HG03045 (cell line): ENCODE measurements around the gene SLC38A2.
A peak's percentile ranks its signal among the peaks of the same experiment; 100 is the strongest.
"Not testable (repeated sequence)": the region's sequence is repeated elsewhere in the genome, so short reads cannot be mapped to it uniquely, and the experiment has no call there.

Source experiments
- ATAC-seq: cut with Tn5 transposase; IDR thresholded peaks from one replicate; pipeline ENCODE4 v1.9.1; 2021; ENCODE audit warnings: mild to moderate bottlenecking, moderate library complexity; ENCODE audit not compliant: unreplicated experiment

Gene SLC38A2

DNA sequence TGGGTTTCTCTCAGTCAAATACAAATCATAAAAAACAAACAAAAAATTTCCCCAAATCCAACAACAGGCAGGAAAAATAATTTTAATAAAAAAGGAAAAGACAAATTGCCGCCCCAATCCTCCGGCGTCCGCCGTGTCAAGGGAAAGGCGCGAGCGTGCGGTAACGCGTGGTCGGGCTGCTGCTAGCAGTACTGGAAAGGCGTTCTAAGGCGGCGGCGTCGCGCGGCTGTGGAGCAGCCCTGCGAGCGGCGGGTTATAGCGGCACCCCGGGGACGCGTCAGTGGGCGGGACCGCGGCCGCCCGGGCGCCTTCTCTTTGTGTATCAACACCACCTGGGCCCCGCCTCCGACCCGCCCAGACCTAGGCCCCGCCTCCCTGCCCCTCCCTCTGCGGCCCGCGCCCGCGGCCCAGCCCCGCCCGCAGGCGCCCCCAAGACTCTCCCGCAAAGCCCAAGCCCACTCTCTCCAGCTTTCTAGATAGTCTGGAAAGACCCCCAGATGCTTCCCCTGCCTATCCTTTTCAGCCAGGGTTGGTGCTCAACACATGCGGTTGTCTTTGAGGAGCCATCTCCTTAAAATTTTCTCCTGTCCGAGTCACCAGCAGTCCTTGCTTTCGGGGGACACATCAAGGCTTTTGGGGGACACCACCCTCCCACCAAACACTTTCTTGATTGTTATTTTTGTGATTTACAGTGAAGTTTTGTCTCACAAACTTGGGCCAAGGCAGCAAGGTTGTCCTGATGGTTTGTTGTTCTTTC, at the start of gene SLC38A2:
Gene SLC38A2 (minus strand): TSS at position 230 of the 757 bp plus-strand sequence. CDS start 1,480 bp downstream, outside the sequence.
- ATAC-seq = peak; percentile 88

DNA sequence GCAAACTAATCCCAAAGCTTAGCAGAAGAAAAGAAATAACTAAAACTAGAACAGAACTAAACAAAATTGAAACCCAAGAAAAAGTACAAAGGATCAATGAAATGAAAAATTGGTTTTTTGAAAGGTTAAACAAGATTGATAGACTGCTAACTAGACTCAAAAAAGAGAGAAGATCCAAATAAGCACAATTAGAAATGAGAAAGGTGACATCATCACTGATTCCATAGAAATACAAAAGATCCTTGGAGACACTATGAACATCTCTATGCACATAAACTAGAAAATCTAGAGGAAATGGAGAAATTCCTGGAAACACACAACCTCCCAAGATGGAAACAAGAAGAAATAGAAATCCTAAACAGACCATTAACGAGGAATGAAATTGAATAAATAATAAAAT, 47.1 kb upstream of the SLC38A2 start:
- ATAC-seq = no peak

DNA sequence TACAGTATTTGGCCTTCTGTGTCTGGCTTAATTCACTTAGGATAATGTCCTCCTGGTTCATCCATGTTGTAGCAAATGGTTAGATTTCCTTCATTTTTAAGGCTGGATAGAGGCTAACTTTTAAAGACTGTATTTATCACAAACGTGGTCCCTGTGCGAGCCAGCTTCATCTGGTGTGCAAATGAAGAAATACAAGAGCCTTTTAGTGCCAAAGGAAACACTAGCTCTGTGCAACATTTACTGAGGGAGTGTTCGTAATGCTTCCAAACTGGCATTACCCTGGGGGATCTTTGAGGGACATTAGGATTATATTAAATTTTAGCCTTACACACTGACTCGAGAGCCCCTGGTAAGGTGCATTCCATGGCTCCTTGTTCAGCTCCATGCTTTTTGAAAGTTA, 43.0 kb upstream of the SLC38A2 start:
- no peak for ATAC-seq

DNA sequence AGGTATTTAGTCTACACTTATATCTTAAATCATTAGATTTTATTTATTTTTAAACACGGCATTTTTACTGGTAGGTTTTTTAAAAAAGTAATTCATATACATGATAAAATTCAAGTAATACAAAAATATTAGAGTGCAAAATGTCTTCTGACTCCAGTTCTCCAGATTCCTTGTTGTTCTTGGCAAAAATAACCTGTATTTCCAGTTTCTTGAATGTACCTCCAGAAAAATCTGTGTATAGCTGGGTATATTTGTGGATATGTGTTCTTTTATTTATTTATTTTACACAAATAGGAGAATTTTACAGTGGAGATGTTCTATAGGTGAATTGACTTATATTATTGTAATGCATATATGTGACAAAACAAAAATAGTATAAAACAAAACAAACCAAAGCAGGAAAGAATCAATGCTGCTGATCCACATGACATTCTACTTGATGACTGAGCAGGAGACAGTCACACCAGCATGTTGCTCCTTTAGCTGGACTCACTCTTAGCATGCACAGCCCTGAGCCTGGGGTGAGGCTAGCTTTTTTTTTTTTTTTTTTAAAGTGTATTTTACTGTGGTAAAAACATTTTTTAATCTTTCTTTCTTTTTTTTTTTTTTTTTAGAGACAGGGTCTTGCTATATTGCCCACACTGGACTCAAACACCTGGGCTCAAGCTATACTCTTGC, 42.2 kb upstream of the SLC38A2 start:
- ATAC-seq = no peak

DNA sequence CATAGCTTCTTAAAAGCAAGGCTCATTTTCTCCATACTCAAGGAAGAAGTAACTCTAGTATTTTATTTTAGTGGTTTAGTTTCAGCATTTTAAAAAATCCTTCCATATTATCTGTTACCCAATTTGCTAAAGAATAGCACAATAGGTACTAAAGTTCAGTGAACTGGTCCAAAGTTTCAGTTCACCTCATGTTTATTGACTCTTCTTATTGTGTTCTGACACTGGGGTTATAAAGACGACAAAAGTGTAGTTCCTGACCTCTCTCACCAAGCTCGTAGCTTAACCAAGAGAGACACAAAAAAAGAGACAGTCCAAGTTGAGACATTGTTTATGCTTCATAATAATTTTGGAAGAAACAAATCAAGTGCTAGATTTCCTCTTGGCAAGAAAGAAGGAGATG, 40.8 kb upstream of the SLC38A2 start:
- ATAC-seq = no peak

DNA sequence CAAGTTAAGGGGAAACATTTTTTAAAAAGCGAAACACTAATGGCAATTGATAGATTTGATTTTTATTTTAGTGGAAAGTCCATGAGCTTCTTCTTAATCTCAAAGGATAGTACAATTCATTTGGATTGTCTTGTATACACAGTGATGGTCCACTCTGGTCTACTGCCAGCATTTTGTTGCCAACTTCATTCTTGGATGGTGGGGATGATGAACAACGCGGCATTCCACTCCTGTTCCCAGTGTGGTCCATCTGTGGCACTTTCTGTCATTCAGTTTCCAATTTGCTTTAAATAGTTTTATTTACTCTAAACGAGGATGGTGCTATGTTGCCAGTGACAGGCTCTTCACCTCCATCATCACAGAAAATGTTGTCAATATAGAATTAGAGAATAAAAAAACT, 40.3 kb upstream of the SLC38A2 start:
- ATAC-seq = no peak

DNA sequence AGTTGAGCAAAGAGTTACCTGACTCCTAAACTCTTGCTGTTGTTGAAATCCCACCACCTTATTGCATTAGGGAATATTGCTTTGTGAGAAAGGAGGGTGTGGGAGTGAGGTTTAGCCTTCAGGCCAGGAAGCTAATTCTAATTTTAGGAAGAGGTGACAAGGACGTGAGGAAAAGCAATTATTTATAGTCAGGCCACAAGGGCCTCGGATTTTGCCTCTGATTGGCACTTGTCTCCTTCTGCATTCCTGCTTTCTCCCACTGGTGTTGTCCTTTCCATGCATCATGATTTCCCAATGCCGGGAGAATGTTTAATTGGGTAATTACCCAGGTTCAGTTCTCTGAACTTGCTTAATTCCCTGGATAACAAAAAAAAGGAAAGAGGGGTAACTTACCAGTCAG, 37.9 kb upstream of the SLC38A2 start:
- ATAC-seq = no peak

DNA sequence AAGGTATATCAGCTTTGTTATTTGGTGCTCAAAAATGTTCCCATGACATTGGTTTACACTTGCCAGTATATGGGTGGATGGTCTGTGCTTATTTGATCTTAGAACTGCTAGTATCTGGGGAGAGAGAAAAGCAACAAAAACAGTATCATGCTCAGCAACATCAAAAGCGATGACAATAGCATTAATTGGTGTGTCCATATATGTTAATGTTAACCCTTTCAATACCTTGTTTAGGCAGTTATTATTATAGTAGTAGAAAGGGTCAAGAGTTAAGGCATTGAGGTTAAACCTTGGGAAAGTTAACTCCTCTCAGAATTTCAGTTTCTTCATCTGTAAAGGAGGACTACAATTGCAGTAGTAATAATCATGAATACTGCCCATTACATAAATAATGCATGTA, 37.4 kb upstream of the SLC38A2 start:
- ATAC-seq = no peak

DNA sequence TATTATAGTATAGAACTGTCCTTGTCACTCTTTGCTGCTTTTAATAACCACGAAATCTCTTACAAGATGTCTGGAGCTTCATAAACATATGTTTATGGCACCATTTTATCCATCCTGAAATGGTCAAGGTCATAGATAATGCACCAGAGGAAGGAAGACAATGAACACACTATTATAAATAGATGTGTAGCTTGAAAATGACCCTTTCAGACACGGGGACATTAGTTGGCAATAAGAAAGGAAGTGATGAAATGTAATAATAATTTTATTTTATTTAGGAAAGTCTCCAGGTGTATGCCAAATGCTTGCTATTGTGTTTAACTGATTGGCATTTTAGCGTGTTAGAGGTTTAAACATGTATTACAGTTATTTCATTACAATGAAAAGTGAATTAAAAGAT, 36.8 kb upstream of the SLC38A2 start:
- no peak for ATAC-seq

DNA sequence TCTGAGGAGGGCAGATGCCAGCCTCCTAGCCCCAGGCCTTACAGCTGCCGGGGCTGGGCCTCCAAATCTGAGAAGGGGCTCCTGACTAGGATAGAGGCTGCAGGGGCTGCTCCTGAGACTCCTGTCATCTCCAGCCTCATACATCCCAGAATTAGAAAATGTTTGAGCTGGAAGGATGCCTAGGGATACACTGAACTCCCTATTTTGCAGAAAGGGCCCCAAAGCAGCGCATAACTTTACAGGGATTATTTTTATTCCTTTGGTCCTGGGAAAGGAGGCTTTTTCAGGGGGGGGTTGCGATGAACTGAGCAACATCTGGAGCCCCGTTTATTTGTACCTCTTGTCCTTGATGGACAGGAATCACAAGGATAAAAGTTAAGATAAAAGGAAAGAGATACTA, 35.9 kb upstream of the SLC38A2 start:
- ATAC-seq = no peak

DNA sequence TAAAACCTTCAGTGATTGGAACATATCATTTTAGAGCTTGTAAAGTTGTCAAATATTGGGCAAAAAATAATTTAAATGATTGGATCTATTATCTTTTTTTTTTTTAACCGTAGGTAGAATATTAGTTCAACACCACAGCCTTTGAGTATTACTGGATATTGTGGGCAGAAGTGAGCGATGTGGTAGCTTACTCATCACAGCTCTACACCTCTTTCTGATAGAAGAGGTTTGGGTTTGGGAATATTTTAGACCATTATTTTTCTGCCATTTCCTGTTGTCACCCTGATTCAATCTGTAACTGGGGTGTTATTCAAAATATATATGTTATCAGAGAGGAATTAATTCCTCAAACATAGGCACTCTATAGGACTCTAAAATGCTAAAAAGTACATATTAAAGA, 34.8 kb upstream of the SLC38A2 start:
- no peak for ATAC-seq

DNA sequence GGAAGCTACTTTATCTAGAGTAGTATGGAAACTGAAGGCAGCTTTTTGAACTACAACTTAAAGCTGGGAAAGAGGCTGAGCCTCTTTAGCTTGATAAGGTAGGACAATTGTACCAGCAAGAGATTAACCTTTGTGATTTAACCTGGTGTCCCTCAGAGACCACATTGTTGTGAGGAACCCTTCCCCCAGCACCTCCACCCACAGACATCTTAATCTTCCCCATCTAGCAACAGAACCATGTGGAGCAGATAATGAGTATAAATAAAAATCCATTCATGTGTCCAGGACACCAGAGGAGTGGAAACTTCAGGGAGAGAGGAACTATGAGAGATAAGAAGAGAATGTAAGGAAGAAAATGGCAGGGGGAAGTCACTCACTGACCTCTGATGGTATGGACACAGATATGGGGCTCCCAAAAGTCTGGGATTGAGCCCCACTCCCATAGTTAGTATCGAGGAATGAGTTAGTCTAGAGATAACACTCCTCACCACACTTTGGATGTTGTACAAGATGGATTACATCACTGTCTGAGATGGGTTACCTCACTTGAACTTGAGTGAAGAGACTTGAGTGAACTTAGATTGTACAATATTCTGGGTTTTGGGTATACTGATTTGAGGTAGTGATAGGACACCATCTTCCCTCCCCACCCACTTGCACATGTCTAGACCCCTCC, 33.9 kb upstream of the SLC38A2 start:
- no peak for ATAC-seq

DNA sequence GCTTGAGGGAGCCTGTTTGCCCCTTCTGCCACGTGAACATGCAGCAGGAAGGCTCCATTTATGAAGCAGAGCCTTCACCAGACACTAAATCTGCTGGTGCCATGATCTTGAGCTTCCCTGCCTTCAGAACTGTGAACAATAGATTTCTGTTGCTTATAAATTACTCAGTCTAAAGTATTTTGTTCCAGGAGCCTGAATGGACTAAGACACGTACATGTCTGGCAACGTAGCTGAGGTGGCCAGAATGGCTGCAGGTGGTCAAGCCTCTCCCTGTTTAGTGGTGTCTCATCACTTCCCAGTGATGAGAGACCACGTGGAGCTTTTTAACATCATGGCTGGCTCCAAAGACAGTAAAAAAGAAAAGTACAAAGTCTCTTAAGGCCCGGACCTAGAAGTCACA, 32.2 kb upstream of the SLC38A2 start:
- ATAC-seq = no peak

DNA sequence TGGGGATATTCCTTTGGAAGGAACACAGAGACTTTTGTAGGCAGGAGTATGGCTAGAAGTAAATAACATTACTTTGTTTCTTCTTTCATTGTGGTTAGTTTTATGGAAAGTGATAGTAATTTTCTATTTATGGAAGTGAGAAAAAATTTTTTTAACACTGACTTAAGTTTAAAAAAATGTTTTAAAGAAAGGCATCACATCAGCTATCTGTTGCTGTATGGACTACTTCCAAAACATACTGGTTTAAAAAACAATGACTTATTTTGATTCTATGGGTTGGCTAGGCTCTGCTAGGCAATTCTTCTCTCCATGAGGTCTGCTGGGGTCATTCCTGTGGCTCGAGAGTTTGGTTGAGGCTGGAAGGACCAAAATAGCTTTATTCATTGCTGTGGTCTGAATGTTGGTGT, 31.7 kb upstream of the SLC38A2 start:
- no peak for ATAC-seq

DNA sequence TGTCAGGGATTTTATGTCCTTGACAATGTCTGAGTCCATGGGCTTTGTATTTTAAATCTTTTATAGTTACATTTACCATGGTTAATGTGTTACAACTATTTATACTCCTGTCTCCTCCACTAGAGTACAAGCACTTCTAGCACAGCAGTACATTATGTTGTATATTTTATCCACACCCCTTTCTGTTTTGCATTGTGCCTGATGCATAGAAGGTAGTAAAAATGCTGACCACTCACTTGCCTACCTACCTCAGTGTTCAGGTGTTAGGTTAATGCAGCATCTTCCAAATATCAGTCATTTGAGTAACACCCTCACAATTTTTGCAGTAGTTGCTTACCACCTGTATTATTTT, 31.1 kb upstream of the SLC38A2 start:
- ATAC-seq = no peak

DNA sequence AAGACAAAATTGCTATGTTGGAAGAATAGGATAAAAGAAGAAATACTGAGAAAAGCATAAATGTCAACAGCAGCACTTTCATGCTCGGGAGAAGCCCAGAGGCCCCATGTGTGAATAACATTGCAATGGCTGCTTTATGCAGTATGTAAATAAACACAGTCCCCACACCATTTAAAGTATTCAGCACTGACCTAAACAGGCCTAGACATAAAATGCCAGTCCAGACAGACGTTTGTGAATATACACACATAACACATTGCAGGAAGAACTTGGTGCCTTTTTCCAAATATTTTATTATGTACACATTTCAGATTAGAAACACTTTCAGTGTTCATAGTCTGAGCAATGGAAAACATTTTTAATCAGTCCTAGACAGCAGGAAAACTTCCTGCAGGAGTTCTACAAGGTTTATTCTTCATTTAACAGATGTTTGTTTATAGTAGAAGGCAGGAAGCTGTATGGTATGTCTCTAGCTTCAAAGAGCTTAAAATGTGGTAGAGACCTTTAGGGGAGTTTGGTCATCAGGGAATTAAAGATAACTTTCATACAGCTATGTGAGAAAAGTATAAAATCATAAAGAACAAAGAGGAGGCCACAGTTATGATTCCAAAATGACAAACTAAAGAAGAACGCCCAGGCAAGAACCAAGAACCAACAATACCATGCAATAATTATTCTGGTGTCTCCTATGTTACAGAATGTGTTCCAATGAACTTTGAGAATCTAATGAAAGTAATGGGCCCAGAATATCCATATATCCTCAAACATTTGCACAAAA, 30.6 kb upstream of the SLC38A2 start:
- ATAC-seq = no peak

DNA sequence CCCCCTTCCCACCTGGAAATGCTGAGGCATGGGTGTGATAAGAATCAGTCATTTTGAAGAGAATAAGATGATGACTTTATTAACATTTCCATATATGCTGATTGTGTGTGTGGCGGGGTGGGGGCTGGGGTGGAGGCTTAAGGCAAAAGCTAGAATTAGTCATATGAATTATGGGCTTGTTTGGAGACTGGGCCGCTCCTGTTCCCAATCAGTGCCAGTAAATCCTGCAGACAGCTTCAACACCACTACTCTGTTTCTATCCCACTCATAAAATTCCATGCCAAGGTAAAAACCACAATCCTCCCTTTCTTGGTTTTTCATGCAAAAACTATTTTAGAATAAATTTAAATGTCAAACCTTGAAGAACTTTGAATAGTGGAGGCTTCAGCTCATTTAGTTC, 29.9 kb upstream of the SLC38A2 start:
- no peak for ATAC-seq

DNA sequence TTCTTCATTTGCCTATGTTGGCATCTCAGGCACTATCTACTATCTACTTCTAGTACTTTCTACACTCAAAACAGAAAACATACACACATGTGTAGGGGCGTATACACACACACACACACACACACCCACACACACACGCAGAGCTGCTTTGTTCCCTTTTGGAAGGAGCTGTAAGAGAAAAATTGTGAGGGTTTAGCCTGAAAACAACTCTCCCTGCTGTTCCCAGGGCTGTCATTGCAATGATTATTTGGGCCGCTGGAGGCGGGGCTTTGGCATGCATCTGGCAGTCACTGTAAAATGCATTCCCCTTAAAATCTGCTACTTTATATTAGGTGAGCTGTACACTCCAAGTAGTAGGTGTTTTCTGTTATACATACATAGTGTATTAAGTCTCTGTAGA, 29.1 kb upstream of the SLC38A2 start:
- no peak for ATAC-seq

DNA sequence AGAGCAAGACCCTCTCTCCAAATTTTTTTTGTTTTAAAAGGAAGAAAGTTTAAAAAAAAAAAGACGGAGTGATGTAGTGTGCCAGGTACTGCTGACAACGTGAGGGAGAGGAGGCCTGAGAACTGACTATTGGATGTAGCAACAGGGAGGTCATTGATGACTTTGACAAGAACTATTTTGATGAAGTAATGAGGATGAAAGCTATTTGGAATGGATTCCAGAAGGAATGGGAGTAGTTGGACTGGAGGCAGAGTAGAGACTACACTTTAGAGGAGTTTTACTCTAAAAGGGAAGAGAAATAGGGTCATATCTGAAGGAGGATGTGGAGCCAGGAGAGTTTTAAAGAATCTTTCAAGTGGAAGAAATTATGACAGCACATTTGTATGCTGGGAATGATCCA, 27.8 kb upstream of the SLC38A2 start:
- ATAC-seq = no peak

DNA sequence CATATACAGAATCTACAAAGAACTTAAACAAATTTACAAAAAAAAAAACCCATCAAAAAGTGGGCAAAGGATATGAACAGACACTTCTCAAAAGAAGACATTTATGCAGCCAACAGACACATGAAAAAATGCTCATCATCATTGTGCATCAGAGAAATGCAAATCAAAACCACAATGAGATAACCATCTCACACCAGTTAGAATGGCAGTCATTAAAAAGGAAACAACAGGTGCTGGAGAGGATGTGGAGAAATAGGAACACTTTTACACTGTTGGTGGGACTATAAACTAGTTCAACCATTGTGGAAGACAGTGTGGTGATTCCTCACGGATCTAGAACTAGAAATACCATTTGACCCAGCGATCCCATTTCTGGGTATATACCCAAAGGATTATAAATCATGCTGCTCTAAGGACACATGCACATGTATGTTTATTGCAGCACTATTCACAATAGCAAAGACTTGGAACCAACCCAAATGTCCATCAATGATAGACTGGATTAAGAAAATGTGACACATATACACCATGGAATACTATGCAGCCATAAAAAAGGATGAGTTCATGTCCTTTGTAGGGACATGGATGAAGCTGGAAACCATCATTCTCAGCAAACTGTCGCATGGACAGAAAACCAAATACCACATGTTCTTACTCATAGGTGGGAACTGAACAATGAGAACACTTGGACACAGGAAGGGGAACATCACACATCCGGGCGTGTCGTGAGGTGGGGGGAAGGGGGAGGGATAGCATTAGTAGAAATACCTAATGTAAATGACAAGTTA, 27.1 kb upstream of the SLC38A2 start:
- ATAC-seq = not testable (repeated sequence)

DNA sequence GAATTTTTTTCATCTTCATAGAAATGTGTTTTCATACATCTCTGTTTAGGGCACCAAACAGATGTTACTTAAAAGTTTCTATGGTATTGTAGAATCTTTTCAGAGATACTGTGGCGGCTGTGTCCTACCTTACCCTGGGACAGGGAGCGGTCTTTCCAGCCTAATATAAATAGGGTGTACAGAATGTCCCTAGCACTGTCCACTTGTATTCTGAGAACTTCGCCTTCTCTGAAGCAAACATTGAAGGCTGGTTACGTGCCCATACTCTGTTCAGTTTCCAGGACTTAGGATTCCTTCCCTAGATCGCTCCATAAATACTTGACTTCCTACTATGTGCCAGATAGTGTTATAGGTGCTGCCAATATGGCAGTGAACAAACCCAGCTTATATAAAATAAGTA, 24.3 kb upstream of the SLC38A2 start:
- ATAC-seq = no peak
